GM12865 (cell line): ENCODE data around the gene SLC24A3.

Experiments used
- DNase-seq: peaks from one replicate; pipeline ENCODE4 v3.0.0; 2010; ENCODE audit warnings: low read depth
- H3K4me3 ChIP-seq: 2 replicates; pipeline ENCODE4 v1.5.1; 2011; ENCODE audit warnings: mild to moderate bottlenecking, low read depth, low read length, control low read depth
- CTCF ChIP-seq: IDR thresholded peaks from 2 replicates; pipeline ENCODE4 v1.5.1; 2011; ENCODE audit warnings: low read length, control low read depth, low read depth, inconsistent platforms; ENCODE audit not compliant: insufficient read depth; ENCODE audit errors: missing control alignments

SLC24A3 gene

GRCh38 chr20:19438488-19438887 lies 226.0 kb downstream of the SLC24A3 start:
- TF ChIP-seq CTCF: no peak

GRCh38 chr20:19440660-19441527 lies 228.5 kb downstream of the SLC24A3 start:
- no peak for DNase-seq
- H3K4me3 ChIP-seq: no peak overlapping the region
- TF ChIP-seq CTCF: no peak

More at GRCh38 chr20:19438488-19438887, 226.0 kb downstream of the SLC24A3 start:
- DNase-seq: no peak
- H3K4me3 ChIP-seq: no peak overlapping the region

GRCh38 chr20:19446246-19446645 lies 233.8 kb downstream of the SLC24A3 start:
- DNase-seq: no peak
- no peak for TF ChIP-seq CTCF
- no peak overlapping the region for H3K4me3 ChIP-seq

- no peak for DNase-seq
- no peak overlapping the region for H3K4me3 ChIP-seq
- TF ChIP-seq CTCF: no peak
Measured at GRCh38 chr20:19448632-19449031, 236.2 kb downstream of the SLC24A3 start.

- H3K4me3 ChIP-seq: no peak overlapping the region
- no peak for TF ChIP-seq CTCF
- DNase-seq: no peak
Measured at GRCh38 chr20:19449051-19449450, 236.6 kb downstream of the SLC24A3 start.

- DNase-seq: no peak
- no peak overlapping the region for H3K4me3 ChIP-seq
Measured at GRCh38 chr20:19451231-19451922, 238.9 kb downstream of the SLC24A3 start.

More at GRCh38 chr20:19451231-19451922, 238.9 kb downstream of the SLC24A3 start:
- no peak for TF ChIP-seq CTCF
